HG03354 (cell line): ENCODE data around the gene DPP7.

Experiments
- ATAC-seq: cut with Tn5 transposase; IDR thresholded peaks from one replicate; pipeline ENCODE4 v1.9.1; 2021; ENCODE audit warnings: mild to moderate bottlenecking; ENCODE audit not compliant: unreplicated experiment, poor library complexity, severe bottlenecking

DPP7 gene

DNA sequence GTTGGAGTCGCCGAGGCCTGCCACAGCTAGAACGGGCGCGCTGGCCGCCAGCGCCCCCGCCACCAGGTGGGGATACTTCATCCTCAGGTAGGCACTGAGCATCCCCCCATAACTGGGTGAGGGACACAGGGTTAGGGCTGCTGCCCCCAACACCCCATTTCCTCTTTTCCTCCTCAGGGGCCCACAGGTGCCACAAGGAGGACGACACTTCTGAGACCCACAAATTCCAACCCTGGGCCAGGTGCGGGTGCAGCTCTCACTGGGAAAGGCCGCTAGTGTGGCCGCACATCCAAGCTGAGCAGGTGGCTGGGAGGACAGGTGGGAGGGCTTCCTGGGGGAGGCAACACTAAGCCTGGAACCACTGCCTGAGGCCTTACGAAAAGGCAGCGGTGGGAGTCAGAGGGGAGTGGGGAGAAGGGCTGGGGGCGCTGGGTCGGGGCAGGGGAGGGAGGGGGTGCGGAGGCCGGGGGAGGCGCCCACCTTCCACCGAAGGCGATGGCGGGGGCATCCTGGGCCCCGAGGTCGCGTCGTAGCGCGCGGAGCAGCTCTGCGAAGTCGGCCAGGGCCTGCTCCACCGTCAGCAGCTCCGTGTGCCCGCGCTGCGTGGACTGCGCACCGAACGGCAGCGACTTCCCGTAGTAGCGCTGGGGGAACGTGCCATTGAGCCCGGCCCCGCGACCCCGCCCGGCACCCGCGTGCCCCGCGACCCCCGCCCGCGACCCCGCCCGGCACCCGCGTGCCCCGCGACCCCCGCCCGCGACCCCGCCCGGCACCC is 961 bp downstream of the DPP7 start:
- no peak for ATAC-seq

DNA sequence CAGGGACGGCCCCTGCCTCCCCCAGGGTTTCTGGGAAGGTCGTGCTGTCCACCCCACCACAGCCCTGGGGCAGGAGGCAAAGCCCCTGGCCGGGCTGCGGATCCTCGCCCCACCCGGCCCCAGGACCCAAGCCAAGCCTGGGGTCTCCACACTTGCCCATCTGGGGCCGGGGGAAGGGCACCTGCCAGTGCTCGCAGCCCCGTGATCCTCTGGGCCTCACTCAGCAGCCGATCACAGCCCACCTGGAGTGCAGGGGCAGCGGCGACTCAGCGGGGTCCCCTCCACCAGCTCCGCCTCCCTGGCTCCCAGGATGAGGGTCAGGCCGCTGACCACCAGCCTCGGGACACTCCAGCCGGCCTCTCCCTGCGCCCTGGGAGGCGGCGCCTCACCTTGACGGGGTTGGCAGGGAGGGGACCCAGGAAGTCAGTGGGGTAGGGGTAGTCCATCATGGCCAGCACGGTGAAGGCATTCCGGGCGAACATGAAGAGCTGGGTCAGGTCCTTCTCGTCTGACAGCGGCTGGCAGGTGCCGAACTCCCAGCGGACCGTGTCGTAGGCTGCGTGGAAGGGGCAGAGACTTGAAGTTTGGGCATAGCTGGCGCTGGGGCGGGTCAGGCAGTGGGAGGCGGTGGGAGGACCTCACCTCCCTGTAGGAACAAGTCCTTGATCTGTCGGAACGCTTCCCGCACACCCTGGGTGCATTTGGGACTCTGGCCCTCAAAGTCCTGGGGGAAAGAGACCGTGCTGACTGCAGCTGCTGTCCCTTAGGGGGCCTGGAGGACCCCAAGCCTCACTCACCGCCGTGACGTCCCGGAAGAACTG is 1.8 kb downstream of the DPP7 start:
- ATAC-seq = no peak

DNA sequence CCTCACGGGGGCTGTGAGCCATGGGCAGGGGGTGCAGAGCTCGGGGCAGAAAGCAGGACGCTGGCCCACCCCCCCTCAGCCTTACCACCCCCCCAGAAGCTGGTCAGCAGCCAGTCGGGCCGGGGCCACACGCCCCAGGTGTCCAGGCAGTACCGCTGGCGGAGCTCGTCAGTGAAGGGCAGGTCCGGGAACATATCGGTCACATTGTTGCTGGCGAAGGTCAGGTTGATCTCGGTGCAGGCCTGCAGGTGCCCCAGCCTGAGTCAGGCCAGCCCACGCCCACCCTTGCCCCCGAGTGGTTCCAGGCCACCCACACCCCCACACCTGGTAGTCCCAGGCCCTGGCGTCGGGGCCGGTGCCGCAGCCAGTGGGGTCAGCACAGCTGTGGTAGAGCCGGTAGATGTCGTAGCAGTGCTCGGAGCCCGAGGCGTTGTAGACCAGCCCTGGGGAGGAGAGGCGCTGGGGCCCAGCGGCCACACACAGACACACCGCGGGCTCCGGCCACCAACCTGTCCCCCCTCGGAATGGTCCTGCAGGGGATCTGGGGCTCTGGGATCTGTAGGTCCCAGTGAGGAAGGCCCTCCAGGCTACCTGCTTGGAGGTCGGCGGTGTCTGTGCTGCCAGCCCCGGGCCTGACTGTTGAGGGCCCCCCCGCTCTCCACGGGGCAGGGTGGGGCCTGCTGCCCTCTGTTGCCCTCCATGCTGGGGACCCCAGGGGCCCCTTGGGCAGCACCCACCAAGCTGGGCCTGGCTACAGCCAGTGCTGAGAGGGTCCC is 2.6 kb downstream of the DPP7 start:
- no peak for ATAC-seq

DNA sequence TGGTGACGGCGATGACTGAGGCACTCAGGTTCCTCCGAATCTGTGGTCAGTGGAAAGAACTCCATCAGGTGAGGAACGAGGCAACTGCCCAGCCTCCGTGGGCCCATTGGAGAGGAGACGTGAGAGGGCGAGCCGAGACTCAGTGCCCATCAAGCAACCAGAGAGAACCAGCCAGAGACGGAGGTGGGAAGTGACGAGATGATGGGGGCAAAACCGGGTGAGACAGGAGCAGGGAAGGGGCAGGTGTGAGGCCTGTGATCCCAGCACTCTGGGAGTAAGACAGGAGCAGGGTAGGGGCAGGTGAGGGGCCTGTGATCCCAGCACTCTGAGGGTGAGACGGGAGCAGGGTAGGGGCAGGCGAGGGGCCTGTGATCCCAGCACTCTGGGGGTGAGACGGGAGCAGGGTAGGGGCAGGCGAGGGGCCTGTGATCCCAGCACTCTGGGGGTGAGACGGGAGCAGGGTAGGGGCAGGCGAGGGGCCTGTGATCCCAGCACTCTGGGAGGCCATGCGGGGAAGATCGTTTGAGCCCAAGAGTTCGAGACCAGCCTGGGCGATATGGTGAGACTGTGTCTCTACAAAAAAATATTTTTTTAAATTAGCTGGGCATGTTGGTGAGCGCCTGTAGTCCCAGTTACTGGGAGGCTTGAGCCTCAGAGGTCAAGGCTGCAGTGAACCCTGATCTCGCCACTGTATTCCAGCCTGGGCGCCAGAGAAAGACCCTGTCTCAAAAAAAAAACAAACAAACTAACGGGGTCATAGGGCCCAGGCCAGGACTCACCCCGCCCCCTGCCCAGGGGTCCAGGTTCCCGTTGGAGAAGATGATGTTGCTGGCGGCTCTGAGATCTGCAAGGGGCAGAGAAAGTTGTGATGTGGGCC is 3.4 kb downstream of the DPP7 start:
- no peak for ATAC-seq

DNA sequence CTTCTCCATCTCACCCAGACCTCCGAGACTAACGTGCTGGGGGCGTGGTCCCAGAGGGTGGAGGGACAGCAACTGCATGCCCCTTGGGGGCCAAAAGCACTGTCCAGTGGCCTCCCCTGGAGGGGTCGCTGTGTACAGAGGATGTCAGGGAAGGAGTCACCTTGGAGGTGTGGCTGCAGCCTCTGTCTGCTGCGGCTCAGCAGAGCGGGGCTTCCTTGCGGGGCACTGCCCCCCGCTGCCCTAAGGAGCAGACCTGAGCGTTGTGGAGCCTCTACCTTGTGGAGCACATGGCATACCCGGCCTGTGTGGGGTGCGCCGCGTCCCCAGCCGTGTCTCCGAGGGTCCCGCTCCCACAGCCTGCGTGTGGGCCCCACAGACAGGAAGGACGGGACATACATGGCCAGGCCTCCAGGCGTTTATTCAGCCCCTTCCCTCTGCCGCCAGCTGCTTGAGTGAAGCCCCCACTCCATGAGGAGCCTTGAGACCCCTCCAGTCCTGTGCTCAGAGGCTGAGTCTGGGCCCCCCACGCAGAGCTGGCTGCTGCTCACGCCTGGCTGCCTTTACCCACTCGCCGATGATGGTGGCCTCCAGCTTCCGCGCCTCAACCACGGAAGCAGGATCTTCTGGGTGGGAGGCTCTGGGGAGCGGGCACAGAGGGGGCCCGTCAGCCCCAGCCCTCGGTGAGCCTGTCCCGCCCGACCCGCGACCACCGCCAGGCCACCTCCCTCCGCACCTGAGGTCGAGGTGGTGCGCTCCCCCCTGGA is 4.2 kb downstream of the DPP7 start:
- no peak for ATAC-seq

DNA sequence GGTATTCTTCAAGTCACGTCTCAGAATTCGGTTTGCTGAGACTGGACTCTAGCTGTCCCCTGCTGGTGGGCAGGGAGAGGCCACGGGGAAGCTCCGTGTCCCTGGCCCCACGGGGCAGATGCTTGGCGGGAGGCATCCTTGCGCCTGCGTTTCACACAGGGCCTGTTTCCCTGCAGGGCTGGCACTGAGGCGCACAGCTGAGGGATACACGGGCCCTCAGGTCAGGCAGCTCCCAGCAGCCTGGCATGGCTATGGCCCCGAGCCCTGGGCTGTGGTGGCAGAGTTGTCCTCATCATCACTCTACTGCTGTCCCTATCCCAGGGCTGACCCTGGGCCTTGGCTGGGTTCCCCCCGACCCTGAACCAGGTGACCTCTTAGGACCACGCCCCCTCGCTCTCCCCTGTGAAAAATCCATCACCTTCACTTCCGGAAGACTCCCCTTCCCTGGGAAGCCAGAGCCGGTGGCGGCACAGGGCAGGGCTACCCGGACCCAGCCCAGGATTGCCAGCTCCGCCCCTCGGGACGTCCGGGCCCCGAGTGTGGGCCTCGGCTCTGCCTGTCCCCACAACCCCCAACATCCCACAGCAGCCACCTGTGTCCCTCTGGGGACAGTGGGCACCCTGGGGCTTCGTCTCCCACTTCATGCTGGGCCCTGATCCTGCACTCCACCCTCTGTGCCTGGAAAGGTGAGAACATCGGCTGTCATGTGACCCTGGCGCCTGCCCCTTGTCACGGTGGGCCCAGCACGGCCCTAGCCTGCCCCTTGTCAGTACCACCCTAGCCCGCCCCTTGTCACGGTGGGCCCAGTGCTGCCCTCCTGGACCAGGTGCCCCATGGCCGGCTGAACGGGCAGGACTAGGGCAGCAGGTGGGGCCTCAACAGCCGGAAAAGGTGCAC is 5.0 kb downstream of the DPP7 start:
- no peak for ATAC-seq

GRCh38 chr9:137108608-137109249 is 5.8 kb downstream of the DPP7 start:
- ATAC-seq = no peak

- no peak for ATAC-seq
Measured at GRCh38 chr9:137107982-137108381, 6.6 kb downstream of the DPP7 start.

GRCh38 chr9:137107312-137107921 is 7.1 kb downstream of the DPP7 start:
- no peak for ATAC-seq

GRCh38 chr9:137106662-137107250 is 7.8 kb downstream of the DPP7 start:
- ATAC-seq = no peak

DNA sequence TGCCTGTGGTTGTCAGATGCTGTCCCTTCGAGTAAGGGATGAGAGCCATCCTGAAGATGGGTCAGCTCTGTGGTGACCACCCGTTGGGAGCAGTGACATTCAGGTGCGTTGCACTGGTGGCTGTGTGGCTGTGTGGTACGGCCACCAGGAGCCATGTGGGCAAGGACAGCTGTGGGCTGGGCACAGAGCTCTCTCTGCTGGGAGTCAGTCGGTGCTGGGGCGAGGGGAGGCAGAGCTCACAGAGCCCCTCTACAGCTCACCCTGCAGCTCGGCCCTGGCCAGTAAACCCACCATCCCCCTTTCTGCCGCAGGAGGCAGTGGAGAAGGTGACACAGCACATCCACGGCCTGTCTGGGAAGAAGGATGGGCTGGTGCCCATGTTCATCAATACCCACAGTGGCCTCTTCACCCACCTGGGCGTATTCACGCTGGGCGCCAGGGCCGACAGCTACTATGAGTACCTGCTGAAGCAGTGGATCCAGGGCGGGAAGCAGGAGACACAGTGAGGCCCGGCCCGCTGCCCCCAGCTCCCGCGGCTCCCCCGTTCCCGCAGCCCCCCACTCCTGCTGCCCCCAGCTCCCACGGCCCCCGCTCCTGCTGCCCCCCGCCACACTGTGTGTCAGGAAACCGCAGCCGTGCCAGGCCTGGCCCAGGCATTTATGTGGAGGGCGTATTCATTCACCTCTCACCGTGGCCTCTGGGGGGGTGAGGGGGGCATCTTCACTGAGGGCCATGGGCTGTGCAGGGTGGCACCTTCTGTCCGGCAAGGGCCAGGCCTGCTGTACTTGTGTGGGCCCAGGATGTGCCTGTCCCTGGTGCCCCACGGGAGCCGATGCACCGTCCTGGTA is 8.5 kb downstream of the DPP7 start:
- no peak for ATAC-seq

DNA sequence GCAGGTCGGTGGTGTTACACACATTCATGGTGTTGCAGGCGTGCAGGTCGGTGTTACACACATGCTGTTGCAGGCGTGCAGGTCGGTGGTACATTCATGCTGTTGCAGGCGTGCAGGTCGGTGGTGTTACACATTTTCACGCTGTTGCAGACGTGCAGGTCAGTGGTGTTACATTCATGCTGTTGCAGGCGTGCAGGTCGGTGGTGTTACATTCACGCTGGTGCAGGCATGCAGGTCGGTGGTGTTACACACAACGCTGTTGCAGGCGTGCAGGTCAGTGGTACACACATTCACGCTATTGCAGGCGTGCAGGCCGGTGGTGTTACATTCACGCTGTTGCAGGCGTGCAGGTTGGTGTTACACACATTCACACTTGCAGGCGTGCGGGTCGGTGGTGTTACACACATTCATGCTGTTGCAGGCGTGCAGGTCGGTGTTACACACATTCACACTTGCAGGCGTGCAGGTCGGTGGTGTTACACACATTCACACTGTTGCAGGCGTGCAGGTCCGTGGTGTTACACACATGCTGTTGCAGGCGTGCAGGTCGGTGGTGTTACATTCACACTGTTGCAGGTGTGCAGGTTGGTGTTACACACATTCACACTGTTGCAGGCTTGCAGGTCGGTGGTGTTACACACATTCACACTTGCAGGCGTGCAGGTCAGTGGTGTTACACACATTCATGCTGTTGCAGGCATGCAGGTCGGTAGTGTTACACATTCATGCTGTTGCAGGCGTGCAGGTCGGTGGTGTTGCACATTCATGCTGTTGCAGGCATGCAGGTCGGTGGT is 11.1 kb downstream of the DPP7 start:
- ATAC-seq = no peak

DNA sequence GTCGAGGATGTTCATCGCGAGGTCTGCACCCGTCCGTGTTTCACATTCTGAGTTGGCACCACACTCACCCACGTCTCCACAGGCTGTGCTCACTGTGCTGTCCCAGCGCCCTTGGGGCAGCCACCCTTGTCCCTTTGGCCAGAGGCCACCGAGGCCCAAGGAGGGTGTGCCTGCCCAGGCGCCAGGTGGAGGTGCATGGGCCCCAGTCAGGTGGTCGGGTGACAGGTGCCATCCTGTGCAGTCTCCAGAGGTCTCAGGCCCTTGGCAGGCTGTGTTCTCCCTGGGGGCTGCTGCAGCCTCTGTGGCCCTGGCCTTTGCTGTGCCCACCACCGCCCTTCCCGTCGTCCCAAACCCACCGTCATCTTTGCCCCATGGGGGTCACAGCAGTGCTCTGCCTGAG is 15.3 kb downstream of the DPP7 start:
- no peak for ATAC-seq

DNA sequence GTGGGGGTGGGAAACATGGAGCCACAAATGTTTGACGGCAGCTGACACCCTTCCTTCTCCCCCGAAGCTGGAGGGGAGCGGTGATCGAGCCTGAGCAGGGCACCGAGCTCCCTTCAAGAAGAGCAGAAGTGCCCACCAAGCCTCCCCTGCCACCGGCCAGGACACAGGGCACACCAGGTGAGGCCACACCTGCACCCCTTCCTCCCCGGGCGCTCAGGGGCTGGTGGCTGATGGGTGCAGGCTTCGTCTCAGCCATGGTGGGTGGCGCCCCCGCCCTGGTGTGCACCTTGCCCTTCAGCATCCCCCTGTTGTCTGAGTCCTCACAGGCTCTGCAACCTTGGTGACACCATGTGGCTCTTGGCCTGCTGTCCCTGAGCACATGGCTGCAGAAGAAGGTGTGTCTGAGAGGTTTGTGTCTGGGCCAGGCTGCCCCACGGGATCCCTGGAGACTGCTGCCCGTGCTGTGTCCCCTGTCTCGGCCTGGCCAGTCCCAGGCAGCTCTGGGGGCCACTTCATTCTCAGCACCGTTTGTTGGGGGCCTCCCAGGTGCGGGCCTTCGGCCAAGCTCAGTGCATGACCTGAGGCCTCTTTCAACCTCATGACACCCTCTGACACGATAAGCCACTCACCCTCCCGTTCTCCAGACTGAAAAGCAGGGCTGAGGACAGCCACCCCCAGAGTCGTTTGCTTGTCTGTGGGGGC is 16.6 kb downstream of the DPP7 start:
- no peak for ATAC-seq
